ENCODE data around the gene REEP3. TPM values are rescaled to one million over a fixed set of nuclear protein-coding genes. Genes with fewer than 3 reads are reported as not detected.

REEP3 gene, protein sequence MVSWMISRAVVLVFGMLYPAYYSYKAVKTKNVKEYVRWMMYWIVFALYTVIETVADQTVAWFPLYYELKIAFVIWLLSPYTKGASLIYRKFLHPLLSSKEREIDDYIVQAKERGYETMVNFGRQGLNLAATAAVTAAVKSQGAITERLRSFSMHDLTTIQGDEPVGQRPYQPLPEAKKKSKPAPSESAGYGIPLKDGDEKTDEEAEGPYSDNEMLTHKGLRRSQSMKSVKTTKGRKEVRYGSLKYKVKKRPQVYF
- 52.3 and 73.4 TPM in 2 replicates for total RNA-seq

DNA sequence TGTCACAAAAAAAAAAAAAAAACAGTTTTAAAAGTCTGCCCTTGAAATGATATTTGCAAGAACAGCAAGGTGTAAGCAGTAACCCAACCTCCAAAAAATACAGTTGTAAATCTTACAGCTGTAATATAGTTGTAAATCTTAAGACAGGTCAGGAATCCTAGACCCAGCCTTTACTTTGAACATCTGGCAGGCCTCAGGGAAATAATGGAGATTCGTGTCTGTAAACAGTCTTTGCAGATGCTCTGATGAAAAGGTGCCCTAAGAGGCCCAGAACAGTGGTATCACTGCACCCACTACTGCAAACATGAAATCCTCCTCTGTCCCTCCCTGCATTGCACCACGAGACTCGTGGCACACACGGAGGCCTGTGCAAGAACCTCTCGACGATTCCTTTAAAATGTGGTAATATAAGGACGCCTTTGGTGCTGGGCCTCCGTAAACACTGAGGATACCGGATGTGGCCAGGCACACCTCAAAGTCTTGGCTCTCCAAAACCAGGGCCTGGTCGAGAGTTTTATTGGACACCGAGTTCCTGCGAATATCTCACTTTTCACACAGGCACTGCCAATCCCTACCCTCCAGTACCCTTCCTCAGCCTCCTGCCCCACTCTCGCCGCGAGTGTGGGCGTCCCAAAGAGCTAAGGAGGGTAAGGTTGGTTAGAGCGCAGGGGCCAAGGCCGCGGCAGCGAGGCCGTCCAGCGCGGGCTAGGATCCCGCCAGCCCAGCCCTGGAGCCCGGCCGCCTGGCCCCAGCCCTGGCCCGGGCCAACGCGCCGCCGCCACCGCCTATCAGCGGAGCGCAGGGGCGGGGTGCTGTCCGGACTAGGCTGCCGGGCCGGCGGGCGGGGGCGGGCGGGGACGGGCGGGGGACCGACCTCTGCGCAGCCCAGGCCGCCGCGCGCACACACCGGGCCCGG lies at the start of gene REEP3:
Gene REEP3, plus strand, starts transcription at position 902 of the 916 bp plus-strand sequence. CDS start 145 bp downstream, outside the sequence.

Small RNA genes within 50 kb of the gene (small RNA-seq; reads per million reads assigned to genes)
- not detected for gene AC022022.1

Other genes starting within 250 kb of the REEP3 start
- 168 and 232 TPM in 2 replicates for gene JMJD1C, start 55.4 kb upstream of the REEP3 start, total RNA-seq